NCI-H1694 (cell line): ENCODE measurements around the gene ZNF205.
"Not testable (repeated sequence)": the region's sequence is repeated elsewhere in the genome, so short reads cannot be mapped to it uniquely, and the experiment has no call there.

Experiments
- DNase-seq: peaks from one replicate; lab custom pipeline; 2025; lab: John Stamatoyannopoulos, UW

ZNF205 gene

GRCh38 chr16:3112058-3112880, at the start of gene ZNF205:
Gene ZNF205 (plus strand): TSS chr16:3112586. CDS start chr16:3113431, 845 bp downstream.
- peak; percentile 52 for DNase-seq

GRCh38 chr16:3063625-3064386, 48.6 kb upstream of the ZNF205 start:
- DNase-seq: no peak

GRCh38 chr16:3065069-3065741, 47.2 kb upstream of the ZNF205 start, which contains the start of gene IL32:
Gene IL32 (plus strand): TSS chr16:3065640. CDS start chr16:3065812, 172 bp downstream.
- DNase-seq: no peak

GRCh38 chr16:3065742-3066439, 46.5 kb upstream of the ZNF205 start:
- DNase-seq: no peak

GRCh38 chr16:3066440-3066748, 46.0 kb upstream of the ZNF205 start:
- no peak for DNase-seq

- no peak for DNase-seq
Observed at GRCh38 chr16:3068487-3068886, 43.9 kb upstream of the ZNF205 start.

- DNase-seq: not testable (repeated sequence)
Observed at GRCh38 chr16:3069146-3069545, 43.2 kb upstream of the ZNF205 start.

GRCh38 chr16:3070608-3071111, 41.7 kb upstream of the ZNF205 start:
- no peak for DNase-seq

- DNase-seq: no peak
Observed at GRCh38 chr16:3071655-3072054, 40.7 kb upstream of the ZNF205 start.

- not testable (repeated sequence) for DNase-seq
Observed at GRCh38 chr16:3072148-3072547, 40.2 kb upstream of the ZNF205 start.

- not testable (repeated sequence) for DNase-seq
Observed at GRCh38 chr16:3072576-3073263, 39.7 kb upstream of the ZNF205 start.

GRCh38 chr16:3073448-3073847, 38.9 kb upstream of the ZNF205 start:
- no peak for DNase-seq

GRCh38 chr16:3074860-3075522, 37.4 kb upstream of the ZNF205 start:
- DNase-seq: no peak

GRCh38 chr16:3075523-3075915, 36.9 kb upstream of the ZNF205 start:
- DNase-seq: no peak

- DNase-seq: not testable (repeated sequence)
Observed at GRCh38 chr16:3075946-3076345, 36.4 kb upstream of the ZNF205 start.

GRCh38 chr16:3076577-3076976, 35.8 kb upstream of the ZNF205 start:
- DNase-seq: no peak

- DNase-seq: no peak
Observed at GRCh38 chr16:3080024-3080423, 32.4 kb upstream of the ZNF205 start.

GRCh38 chr16:3081957-3082356, 30.4 kb upstream of the ZNF205 start:
- DNase-seq: not testable (repeated sequence)

GRCh38 chr16:3083408-3083807, 29.0 kb upstream of the ZNF205 start:
- DNase-seq: not testable (repeated sequence)

- DNase-seq: no peak
Observed at GRCh38 chr16:3084491-3084890, 27.9 kb upstream of the ZNF205 start.
